K562 (cell line): Measurements from ENCODE around the gene MBD2. TPM values are rescaled to one million over a fixed set of nuclear protein-coding genes. Genes with fewer than 3 reads are reported as not detected.

Source experiments
- ATAC-seq: fragments of 200-7000 bp; cut with Tn5 transposase; 3 replicates; pipeline ENCODE4 v1.9.1; 2020; ENCODE audit warnings: moderate library complexity
- BruUV-seq: library from RNA; stranded (reverse); fragments of 400-500 nt; replicated peaks from 2 replicates; lab custom pipeline; 2021; lab: Mats Ljungman, UMichigan
- CTCF ChIA-PET: fragments of 300-600 bp; formaldehyde crosslinking; extraction: SDS; loops from one replicate; lab custom pipeline; 2021; ENCODE audit warnings: low intra/inter-chr PET ratio; lab: Yijun Ruan, JAX
- POLR2A ChIA-PET: fragments of 300-600, 350-650 bp; sonication (Branson Sonifier 250); formaldehyde crosslinking; extraction: SDS; loops from one replicate; lab custom pipeline; 2021; ENCODE audit warnings: antibody characterized with exemption, inconsistent platforms; lab: Yijun Ruan, JAX
- DNase-seq, 4 experiments: peaks; one replicate each; pipeline versions ENCODE4 v3.0.0 to v3.0.0-alpha.2; 2011 to 2018; ENCODE audit warnings: low spot score in 3 of 4, mixed read lengths in 3 of 4; ENCODE audit errors: extremely low read depth in 1 of 4
- FAIRE-seq: peaks from 2 replicates; lab custom pipeline; 2011; peaks lifted over from hg19 to GRCh38; lab: Jason Lieb, UNC
- H2AFZ ChIP-seq: 2 replicates; pipeline ENCODE4 v1.6.0; 2011; ENCODE audit warnings: low read depth, low read length, control low read depth, inconsistent platforms
- H3K27ac ChIP-seq: fragments of 200-600 bp; 3 replicates; pipeline ENCODE4 v1.8.0; 2011; ENCODE audit warnings: low read depth, mild to moderate bottlenecking, control low read depth, inconsistent platforms, low read length, moderate library complexity, mixed read lengths; ENCODE audit errors: extremely low read depth
- H3K27me3 ChIP-seq, 2 experiments: fragments of 300-600 bp in 1 of 2; 2 replicates in 1 of 2; 3 replicates in 1 of 2; pipeline versions ENCODE4 v1.6.0 to v1.8.0; 2011; ENCODE audit warnings: inconsistent platforms in 2 of 2, low read length in 2 of 2, mild to moderate bottlenecking in 1 of 2, mixed read lengths in 1 of 2, moderate library complexity in 1 of 2; ENCODE audit not compliant: control insufficient read depth in 2 of 2, insufficient read depth in 2 of 2
- H3K36me3 ChIP-seq: fragments of 300-600 bp; 3 replicates; pipeline ENCODE4 v1.8.0; 2011; ENCODE audit warnings: mild to moderate bottlenecking, low read length, inconsistent platforms; ENCODE audit not compliant: control insufficient read depth, insufficient read depth
- H3K4me1 ChIP-seq, 2 experiments: fragments of 200-600 bp in 1 of 2; replicated peaks in 1 of 2; 2 replicates in 1 of 2; 3 replicates in 1 of 2; pipeline versions ENCODE4 v1.5.1 to v1.8.0; 2011; ENCODE audit warnings: inconsistent platforms in 2 of 2, low read length in 2 of 2, mild to moderate bottlenecking in 1 of 2, mixed read lengths in 1 of 2, moderate library complexity in 1 of 2; ENCODE audit not compliant: control insufficient read depth in 2 of 2, insufficient read depth in 2 of 2
- H3K4me2 ChIP-seq: 2 replicates; pipeline ENCODE4 v1.6.1; 2011; ENCODE audit warnings: low read length, control low read depth, inconsistent platforms, mixed read lengths; ENCODE audit not compliant: insufficient read depth
- H3K4me3 ChIP-seq: fragments of 200-600 bp; sonication (generic), shearing (Covaris generic); 2 replicates; pipeline ENCODE4 v1.5.1; 2016; ENCODE audit warnings: control low read depth, inconsistent platforms
- H3K79me2 ChIP-seq: fragments of 200-600 bp; 3 replicates; pipeline ENCODE4 v1.8.0; 2011; ENCODE audit warnings: low read length, inconsistent platforms; ENCODE audit not compliant: control insufficient read depth, insufficient read depth
- H3K9ac ChIP-seq, 2 experiments: 2 replicates each; pipeline versions ENCODE4 v1.6.0 to v1.6.1; 2011; ENCODE audit warnings: low read depth in 2 of 2, low read length in 2 of 2, control low read depth in 1 of 2, inconsistent platforms in 1 of 2, mild to moderate bottlenecking in 1 of 2, mixed read lengths in 1 of 2; ENCODE audit not compliant: insufficient read depth in 1 of 2
- H3K9me1 ChIP-seq: one replicate; pipeline ENCODE4 v1.6.0; 2011; ENCODE audit warnings: inconsistent platforms, mild to moderate bottlenecking, low read length, moderate library complexity; ENCODE audit not compliant: control insufficient read depth, insufficient read depth
- H3K9me3 ChIP-seq: replicated peaks from 2 replicates; pipeline ENCODE4 v1.5.1; 2011; ENCODE audit warnings: low read depth, low read length, inconsistent platforms; ENCODE audit not compliant: control insufficient read depth, insufficient read depth
- H4K20me1 ChIP-seq: replicated peaks from 2 replicates; pipeline ENCODE4 v1.6.1; 2011; ENCODE audit warnings: low read length, inconsistent platforms, mixed read lengths; ENCODE audit not compliant: control insufficient read depth, insufficient read depth
- ATF1 ChIP-seq, 2 experiments: fragments of 450-650 bp in 1 of 2; IDR thresholded peaks; 2 replicates each; pipeline ENCODE4 v1.6.1; 2016; ENCODE audit warnings: missing compliant biosample characterization in 1 of 2, missing genetic modification characterization in 1 of 2
- CBX2 ChIP-seq: fragments of 200-600 bp; sonication (generic); IDR thresholded peaks from one replicate; pipeline ENCODE4 v1.6.1; 2012; ENCODE audit warnings: mild to moderate bottlenecking, low read length, inconsistent platforms; ENCODE audit not compliant: insufficient read depth, poor library complexity, severe bottlenecking
- CHD2 ChIP-seq: IDR thresholded peaks from 2 replicates; pipeline ENCODE4 v1.6.1; 2011; ENCODE audit warnings: low read depth, low read length
- CREM ChIP-seq: IDR thresholded peaks from 2 replicates; pipeline ENCODE4 v1.6.1; 2014; ENCODE audit warnings: antibody characterized with exemption, low read depth
- ELF1 ChIP-seq: fragments of 200-800 bp; sonication (Bioruptor generic); IDR thresholded peaks from 2 replicates; pipeline ENCODE4 v1.6.1; 2016; ENCODE audit warnings: missing genetic modification characterization, missing compliant biosample characterization
- MLX ChIP-seq, 2 experiments: fragments of 450-650 bp in 1 of 2; sonication (generic) in 1 of 2; formaldehyde crosslinking; conservative IDR thresholded peaks; 2 replicates each; pipeline versions ENCODE4 v1.4.0 to v1.8.1; 2020 to 2022; ENCODE audit warnings: mild to moderate bottlenecking in 1 of 2, missing genetic modification reagents in 1 of 2
- SMARCA5 ChIP-seq: fragments of 450-650 bp; IDR thresholded peaks from 2 replicates; pipeline ENCODE4 v1.6.1; 2016
- USF2 ChIP-seq: sonication (generic); formaldehyde crosslinking; IDR thresholded peaks from 2 replicates; pipeline ENCODE4 v1.5.0; 2020; ENCODE audit warnings: missing genetic modification reagents
- ZNF511 ChIP-seq: sonication (generic); formaldehyde crosslinking; IDR thresholded peaks from 2 replicates; pipeline ENCODE4 v1.8.0; 2022; ENCODE audit warnings: mild to moderate bottlenecking, missing genetic modification reagents
- ZZZ3 ChIP-seq: fragments of 450-650 bp; IDR thresholded peaks from 2 replicates; pipeline ENCODE4 v1.6.1; 2016; ENCODE audit warnings: antibody characterized with exemption, mild to moderate bottlenecking, moderate library complexity
- WGBS: fragments of 100-300 bp; shearing (Covaris generic); methylation state at CpG from one replicate; pipeline ENCODE4 v1.1.6; 2016; ENCODE audit warnings: low coverage, mixed read lengths; ENCODE audit not compliant: insufficient coverage; ENCODE audit errors: missing lambda C conversion rate; 5-methylcytosine and 5-hydroxymethylcytosine counted together
- in situ Hi-C: fragments of 300-500 bp; cut with MboI; formaldehyde crosslinking; loops from 4 replicates; pipeline ENCODE4 v1.15.0; 2018; ENCODE audit warnings: inconsistent platforms, mixed read lengths
- intact Hi-C: fragments of 100-400 bp; cut with micrococcal nuclease; formaldehyde crosslinking; loops from 2 replicates; pipeline ENCODE4 v1.14.2; 2022
- polyA plus RNA-seq, 8 experiments: library from polyadenylated mRNA; depleted of rRNA in 4 of 8; stranded (reverse) in 5 of 8; unstranded in 3 of 8; fragments of >200 nt; fragmentation: Nextera tagmentation in 2 of 8; fragmentation: Illumina TruSeq in 1 of 8; extraction: Ambion mirVana in 2 of 8; extraction: Trizol in 1 of 8; gene quantifications; 2 replicates each; pipeline versions ENCODE4 v1.2.1 to v1.2.3, GENCODE V29; 2011 to 2014; ENCODE audit warnings: inconsistent platforms in 1 of 8, missing spikeins in 1 of 8
- total RNA-seq, 7 experiments: library from RNA; depleted of rRNA in 6 of 7; stranded (reverse); fragments of >200 nt in 6 of 7; fragmentation: Illumina TruSeq in 2 of 7; extraction: Trizol in 2 of 7; gene quantifications; 2 replicates each; pipeline versions ENCODE4 v1.2.1 to v1.2.3, GENCODE V29; 2011 to 2021; ENCODE audit warnings: low replicate concordance in 1 of 7

MBD2 gene
- total and polyA plus RNA-seq, 9 of the 15 experiments (the other 6 are each of a cell fraction or from before 2014, with no cell fraction given) = 4.4 to 40.2 (median 13.9) TPM

GRCh38 chr18:54140641-54141040 lies 83.8 kb downstream of the MBD2 start:
- no peak for DNase-seq
- ChIA-PET POLR2A (no interaction called here), CTCF (no interaction called here)
- H3K9me1 ChIP-seq = no peaks in the 10 kb centered on the region
- no peaks in the 10 kb centered on the region for H3K36me3 ChIP-seq
- H3K9ac ChIP-seq = no peak overlapping the region
- H3K4me1 ChIP-seq = no peaks in the 10 kb centered on the region
- no peak overlapping the region for H3K4me3 ChIP-seq
- WGBS = 0% methylated on average over 1 of the region's 1 CpG
- TF ChIP-seq CREM (no peak), CHD2 (no peak), USF2 (CRISPR knock-in tag) (no peak), ATF1 (CRISPR knock-in tag; IDR thresholded peaks at IDR 0.05) (no peak), ATF1 (tag; IDR thresholded peaks at IDR 0.05) (no peak), SMARCA5 (no peak), ELF1 (tag) (no peak), MLX (CRISPR knock-in tag; conservative IDR thresholded peaks at IDR 0.05) (no peak), ZZZ3 (no peak), CBX2 (no peak), ZNF511 (CRISPR knock-in tag) (no peak)
- H3K9me3 ChIP-seq = no peaks in the 10 kb centered on the region
- no peak for ATAC-seq
- BruUV-seq = no TSS peak
- in situ Hi-C loops = no loop called here
- FAIRE-seq = no peak
- intact Hi-C loops = loop anchor here (10.0 kb wide), 1 partner anchor 134 kb away; no protein-coding TSS in a partner anchor
- no peak overlapping the region for H3K27ac ChIP-seq
- H3K27me3 ChIP-seq = no peaks in the 10 kb centered on the region
- no peak overlapping the region for H2AFZ ChIP-seq
- H4K20me1 ChIP-seq = no peaks in the 10 kb centered on the region
- no peaks in the 10 kb centered on the region for H3K79me2 ChIP-seq
- H3K4me2 ChIP-seq = no peak overlapping the region
